ENCODE measurements around the gene SCARB1. TPM values are rescaled to one million over a fixed set of nuclear protein-coding genes. Genes with fewer than 3 reads are reported as not detected.
"Not testable (repeated sequence)": the region's sequence is repeated elsewhere in the genome, so short reads cannot be mapped to it uniquely, and the experiment has no call there.

Gene SCARB1
- total RNA-seq, 4 donors from 2014 or later, result 18.6 to 41.8 (median 26.7) TPM

GRCh38 chr12:124883263-124884130 is 19.8 kb upstream of the SCARB1 start:
- TF ChIP-seq CTCF (IDR thresholded peaks at IDR 0.05) (no peak), POLR2A (IDR thresholded peaks at IDR 0.05) (no peak)
- WGBS, 2 donors, result 59 to 81% methylated on average over 10 of the region's 10 CpGs

GRCh38 chr12:124881123-124881522 is 17.5 kb upstream of the SCARB1 start:
- DNase-seq (ENCODE audit: low spot score in 2 of 2), result no peak
- 69 to 71% methylated on average over 10 of the region's 10 CpGs for WGBS, 2 donors
- intact Hi-C loops (cut with DNase I; ENCODE audit: low total_unique reads), result no loop called here

More at GRCh38 chr12:124883263-124884130, 19.8 kb upstream of the SCARB1 start:
- intact Hi-C loops (cut with DNase I; ENCODE audit: low total_unique reads), result no loop called here
- H3K4me3 ChIP-seq (ENCODE audit: low read depth, poor library complexity, severe bottlenecking), result no peak overlapping the region
- DNase-seq (ENCODE audit: low spot score in 2 of 2), result no peak

GRCh38 chr12:124880335-124880734 is 16.7 kb upstream of the SCARB1 start:
- intact Hi-C loops (cut with DNase I; ENCODE audit: low total_unique reads); H3K4me3 ChIP-seq (ENCODE audit: low read depth, poor library complexity, severe bottlenecking); DNase-seq (ENCODE audit: low spot score in 2 of 2): not testable (repeated sequence)
- WGBS, 2 donors, result 83 to 87% methylated on average over 10 to 11 of the region's 11 CpGs

More at GRCh38 chr12:124881123-124881522, 17.5 kb upstream of the SCARB1 start:
- TF ChIP-seq POLR2A (IDR thresholded peaks at IDR 0.05), result no peak
- no peak for TF ChIP-seq CTCF (IDR thresholded peaks at IDR 0.05)
- no peak overlapping the region for H3K4me3 ChIP-seq (ENCODE audit: low read depth, poor library complexity, severe bottlenecking)

GRCh38 chr12:124878795-124879516 is 15.3 kb upstream of the SCARB1 start:
- DNase-seq (ENCODE audit: low spot score in 2 of 2), result no peak
- intact Hi-C loops (cut with DNase I; ENCODE audit: low total_unique reads), result no loop called here
- no peak overlapping the region for H3K4me3 ChIP-seq (ENCODE audit: low read depth, poor library complexity, severe bottlenecking)
- 87 to 96% methylated on average over 18 of the region's 18 CpGs for WGBS, 2 donors
- no peak for TF ChIP-seq POLR2A (IDR thresholded peaks at IDR 0.05)
- TF ChIP-seq CTCF (IDR thresholded peaks at IDR 0.05), result no peak

GRCh38 chr12:124877423-124877822 is 13.8 kb upstream of the SCARB1 start:
- TF ChIP-seq CTCF (IDR thresholded peaks at IDR 0.05) (no peak), POLR2A (IDR thresholded peaks at IDR 0.05) (no peak)
- no peak overlapping the region for H3K4me3 ChIP-seq (ENCODE audit: low read depth, poor library complexity, severe bottlenecking)
- WGBS, 2 donors, result 53 to 63% methylated on average over 3 of the region's 3 CpGs
- no peak for DNase-seq (ENCODE audit: low spot score in 2 of 2)
- intact Hi-C loops (cut with DNase I; ENCODE audit: low total_unique reads), result no loop called here

- no peak overlapping the region for H3K4me3 ChIP-seq (ENCODE audit: low read depth, poor library complexity, severe bottlenecking)
- WGBS, 2 donors, result 89 to 92% methylated on average over 2 of the region's 2 CpGs
- TF ChIP-seq CTCF (IDR thresholded peaks at IDR 0.05), result peak in 1 of 3 donors; percentile 52
- TF ChIP-seq POLR2A (IDR thresholded peaks at IDR 0.05), result no peak
- intact Hi-C loops (cut with DNase I; ENCODE audit: low total_unique reads), result no loop called here
- DNase-seq (ENCODE audit: low spot score in 2 of 2), result no peak
These were observed 12.5 kb upstream of the SCARB1 start for GRCh38 chr12:124876171-124876570.

Measured in lower leg skin (tissue), 4 donors.